HCT116 (cell line): ENCODE data around the gene MSH2. TPM values are rescaled to one million over a fixed set of nuclear protein-coding genes. Genes with fewer than 3 reads are reported as not detected.

Experiments
- ATAC-seq: fragments of 200-7000 bp; cut with Tn5 transposase; 2 replicates; pipeline ENCODE4 v1.9.1; 2020; ENCODE audit warnings: mild to moderate bottlenecking, moderate library complexity
- BruUV-seq: library from RNA; stranded (reverse); fragments of 400-500 nt; replicated peaks from 2 replicates; lab custom pipeline; 2021; lab: Mats Ljungman, UMichigan
- CTCF ChIA-PET: fragments of 300-600 bp; sonication (Branson Sonifier 250); formaldehyde crosslinking; loops from one replicate; lab custom pipeline; 2021; ENCODE audit warnings: antibody characterized with exemption; lab: Charles Lee
- POLR2A ChIA-PET: fragments of 300-600, 350-600 bp; sonication (Branson Sonifier 250); formaldehyde crosslinking; loops from one replicate; lab custom pipeline; 2021; ENCODE audit warnings: antibody characterized with exemption; lab: Charles Lee
- RAD21 ChIA-PET, 2 experiments: fragments of 300-600 bp; sonication (Branson Sonifier 250); formaldehyde crosslinking; loops; one replicate each; lab custom pipeline; 2023; ENCODE audit warnings: low total read pairs in 2 of 2; ENCODE audit not compliant: uncharacterized antibody in 2 of 2, unreplicated experiment in 2 of 2, low non-redundant PET in 1 of 2; lab: Charles Lee
- DNase-seq: peaks from one replicate; pipeline ENCODE4 v3.0.0-alpha.2; 2010; ENCODE audit warnings: low read depth, low spot score
- H2AFZ ChIP-seq: fragments of 200-600 bp; shearing (Covaris generic), sonication (generic); 2 replicates; pipeline ENCODE4 v1.6.1; 2017; ENCODE audit warnings: low read depth, mixed run types, mixed read lengths, antibody characterized with exemption, low read length; ENCODE audit not compliant: poor library complexity, severe bottlenecking
- H3K27ac ChIP-seq: 2 replicates; pipeline ENCODE4 v1.5.1; 2012; ENCODE audit warnings: low read depth, low read length
- H3K27me3 ChIP-seq: fragments of 200-600 bp; sonication (generic); 2 replicates; pipeline ENCODE4 v1.6.1; 2016; ENCODE audit warnings: mixed run types, low read length, mixed read lengths; ENCODE audit not compliant: insufficient read depth
- H3K36me3 ChIP-seq, 2 experiments: fragments of 200-500 bp in 1 of 2; fragments of 200-600 bp in 1 of 2; sonication (Bioruptor generic) in 1 of 2; sonication (generic) in 1 of 2; 2 replicates each; pipeline versions ENCODE4 v1.5.1 to v1.6.1; 2014 to 2016; ENCODE audit warnings: low read length in 2 of 2, inconsistent platforms in 1 of 2, mixed read lengths in 1 of 2, mixed run types in 1 of 2; ENCODE audit not compliant: insufficient read depth in 2 of 2, control insufficient read depth in 1 of 2
- H3K4me1 ChIP-seq, 2 experiments: fragments of 200-600 bp in 1 of 2; sonication (generic) in 1 of 2; 2 replicates each; pipeline versions ENCODE4 v1.5.1 to v1.6.1; 2012 to 2017; ENCODE audit warnings: low read length in 2 of 2, inconsistent platforms in 1 of 2, mild to moderate bottlenecking in 1 of 2, mixed read lengths in 1 of 2, mixed run types in 1 of 2, moderate library complexity in 1 of 2; ENCODE audit not compliant: insufficient read depth in 2 of 2, control insufficient read depth in 1 of 2
- H3K4me2 ChIP-seq: fragments of 200-600 bp; sonication (generic); 2 replicates; pipeline ENCODE4 v1.6.1; 2017; ENCODE audit warnings: mixed run types, low read length, mixed read lengths
- H3K4me3 ChIP-seq, 2 experiments: fragments of 200-600 bp in 1 of 2; sonication (generic) in 1 of 2; replicated peaks in 1 of 2; 2 replicates each; pipeline ENCODE4 v1.5.1; 2011 to 2016; ENCODE audit warnings: low read length in 2 of 2, control low read depth in 1 of 2, low read depth in 1 of 2, mild to moderate bottlenecking in 1 of 2, mixed read lengths in 1 of 2, mixed run types in 1 of 2
- H3K79me2 ChIP-seq: fragments of 200-600 bp; sonication (generic); 2 replicates; pipeline ENCODE4 v1.6.1; 2017; ENCODE audit warnings: mild to moderate bottlenecking, mixed run types, low read length, moderate library complexity, mixed read lengths; ENCODE audit not compliant: insufficient read depth
- H3K9ac ChIP-seq: fragments of 200-600 bp; sonication (generic); 2 replicates; pipeline ENCODE4 v1.6.1; 2016; ENCODE audit warnings: low read length, mixed read lengths
- H3K9me2 ChIP-seq: fragments of 200-600 bp; sonication (generic), shearing (Covaris generic); 2 replicates; pipeline ENCODE4 v1.6.1; 2017; ENCODE audit warnings: mixed run types, mild to moderate bottlenecking, moderate library complexity; ENCODE audit not compliant: insufficient read depth
- H3K9me3 ChIP-seq, 2 experiments: fragments of 200-500 bp in 1 of 2; fragments of 200-600 bp in 1 of 2; sonication (Bioruptor generic) in 1 of 2; sonication (generic) in 1 of 2; 2 replicates each; pipeline ENCODE4 v1.6.1; 2014 to 2017; ENCODE audit warnings: low read length in 2 of 2, mixed read lengths in 2 of 2, inconsistent platforms in 1 of 2, low read depth in 1 of 2, mild to moderate bottlenecking in 1 of 2, mixed run types in 1 of 2, moderate library complexity in 1 of 2; ENCODE audit not compliant: control insufficient read depth in 1 of 2, insufficient read depth in 1 of 2
- H4K20me1 ChIP-seq: fragments of 200-600 bp; sonication (generic), shearing (Covaris generic); 2 replicates; pipeline ENCODE4 v1.6.1; 2017; ENCODE audit warnings: mixed run types, mild to moderate bottlenecking, moderate library complexity; ENCODE audit not compliant: insufficient read depth
- ATF3 ChIP-seq: IDR thresholded peaks from 2 replicates; pipeline ENCODE4 v1.6.1; 2012
- CBX3 ChIP-seq: IDR thresholded peaks from 2 replicates; pipeline ENCODE4 v1.6.1; 2012; ENCODE audit warnings: low read depth
- CEBPB ChIP-seq: IDR thresholded peaks from 2 replicates; pipeline ENCODE4 v1.6.1; 2012; ENCODE audit warnings: low read depth
- CTCF ChIP-seq, 3 experiments: fragments of 200-600 bp in 1 of 3; sonication (generic) in 1 of 3; IDR thresholded peaks in 2 of 3; conservative IDR thresholded peaks in 1 of 3; 2 replicates each; pipeline ENCODE4 v1.5.1; 2012 to 2017; ENCODE audit warnings: low read depth in 2 of 3, low read length in 2 of 3, antibody characterized with exemption in 1 of 3, borderline replicate concordance in 1 of 3, control low read depth in 1 of 3, mild to moderate bottlenecking in 1 of 3, mixed read lengths in 1 of 3, mixed run types in 1 of 3, moderate library complexity in 1 of 3; ENCODE audit not compliant: insufficient read depth in 1 of 3
- EGR1 ChIP-seq: IDR thresholded peaks from 2 replicates; pipeline ENCODE4 v1.6.1; 2012; ENCODE audit warnings: low read depth
- ELF1 ChIP-seq: IDR thresholded peaks from 2 replicates; pipeline ENCODE4 v1.6.1; 2012; ENCODE audit warnings: low read depth, borderline replicate concordance
- FOSL1 ChIP-seq: IDR thresholded peaks from 2 replicates; pipeline ENCODE4 v1.6.1; 2012; ENCODE audit warnings: low read depth
- JUND ChIP-seq: IDR thresholded peaks from 2 replicates; pipeline ENCODE4 v1.6.1; 2012
- MAX ChIP-seq: IDR thresholded peaks from 2 replicates; pipeline ENCODE4 v1.6.1; 2012
- POLR2A ChIP-seq: IDR thresholded peaks from 2 replicates; pipeline ENCODE4 v1.7.0; 2011; ENCODE audit warnings: borderline replicate concordance; ENCODE audit not compliant: insufficient read depth, insufficient read length; ENCODE audit errors: extremely low read depth
- POLR2AphosphoS5 ChIP-seq: IDR thresholded peaks from 2 replicates; pipeline ENCODE4 v1.6.1; 2011; ENCODE audit warnings: mild to moderate bottlenecking, low read depth, low read length, moderate library complexity
- RAD21 ChIP-seq: IDR thresholded peaks from 2 replicates; pipeline ENCODE4 v1.6.1; 2012; ENCODE audit warnings: low read depth, mild to moderate bottlenecking
- REST ChIP-seq: IDR thresholded peaks from 2 replicates; pipeline ENCODE4 v1.6.1; 2012; ENCODE audit warnings: low read depth
- SIN3A ChIP-seq: IDR thresholded peaks from 2 replicates; pipeline ENCODE4 v1.6.1; 2012; ENCODE audit warnings: low read depth
- SP1 ChIP-seq: IDR thresholded peaks from 2 replicates; pipeline ENCODE4 v1.6.1; 2012; ENCODE audit warnings: low read depth
- SRF ChIP-seq: IDR thresholded peaks from 2 replicates; pipeline ENCODE4 v1.6.1; 2012; ENCODE audit warnings: low read depth
- TCF7L2 ChIP-seq: IDR thresholded peaks from 2 replicates; pipeline ENCODE4 v1.7.0; 2011; ENCODE audit warnings: borderline replicate concordance, inconsistent platforms; ENCODE audit not compliant: insufficient read depth, insufficient read length; ENCODE audit errors: extremely low read depth
- ZBTB33 ChIP-seq: IDR thresholded peaks from 2 replicates; pipeline ENCODE4 v1.6.1; 2011; ENCODE audit warnings: mild to moderate bottlenecking, low read length, moderate library complexity; ENCODE audit not compliant: insufficient replicate concordance; ENCODE audit errors: extremely low read depth
- ZNF274 ChIP-seq: fragments of 200-500 bp; sonication (Bioruptor generic); IDR thresholded peaks from 2 replicates; pipeline ENCODE4 v1.6.1; 2014; ENCODE audit warnings: mild to moderate bottlenecking, low read depth, low read length, inconsistent platforms
- intact Hi-C: fragments of 100-400 bp; cut with micrococcal nuclease; formaldehyde crosslinking; loops from 2 replicates; pipeline ENCODE4 v1.10.0; 2022
- total RNA-seq: library from RNA; stranded (reverse); gene quantifications from one replicate; pipeline ENCODE4 v1.2.1, GENCODE V29; 2021; ENCODE audit not compliant: unreplicated experiment

The MSH2 gene
- total RNA-seq, 1 experiment from 2014 or later = 54.9 TPM

- Histone ChIP-seq H3K79me2 (no peaks in the 10 kb centered on the region), H3K9me3 (peaks cover 4 to 5% of the 10 kb centered on the region in 2 experiments; a peak in 2 of 4 replicates), H3K4me1 (peaks cover 12 to 13% of the 10 kb centered on the region in 2 experiments), H3K9ac (no peak overlapping the region), H4K20me1 (no peaks in the 10 kb centered on the region), H3K4me3 (no peak overlapping the region), H3K4me2 (no peak overlapping the region), H3K27me3 (no peaks in the 10 kb centered on the region)
- ATAC-seq = no peak
- no peak for DNase-seq
- ChIA-PET CTCF (no interaction called here), POLR2A (no interaction called here)
- BruUV-seq = no TSS peak
- intact Hi-C loops = no loop called here
- TF ChIP-seq CTCF (IDR thresholded peaks at IDR 0.05 in 2 of 3, conservative IDR thresholded peaks at IDR 0.05 in 1 of 3; ENCODE audit: borderline replicate concordance in 1 of 3, insufficient read depth in 1 of 3, low read depth in 2 of 3, low read length in 2 of 3) = no peak
- no peak for TF ChIP-seq POLR2A
- no peak for TF ChIP-seq ELF1
- TF ChIP-seq POLR2AphosphoS5 = no peak
- no peak for TF ChIP-seq RAD21
- TF ChIP-seq FOSL1 = no peak
- TF ChIP-seq CEBPB = no peak
- no peak for TF ChIP-seq ATF3
- no peak for TF ChIP-seq EGR1
- no peak for TF ChIP-seq SRF
- TF ChIP-seq SIN3A = no peak
- no peak for TF ChIP-seq REST
- TF ChIP-seq MAX = no peak
- TF ChIP-seq TCF7L2 = no peak
- no peak for TF ChIP-seq SP1
- no peak for TF ChIP-seq JUND
- TF ChIP-seq CBX3 = no peak
- no peak for TF ChIP-seq ZBTB33
- no peak for TF ChIP-seq ZNF274
- TF ChIP-seq, all 23 proteins: peak for 0
- Histone ChIP-seq H3K9me2 (no peaks in the 10 kb centered on the region), H3K36me3 (no peaks in the 10 kb centered on the region), H2AFZ (no peak overlapping the region), H3K27ac (no peak overlapping the region)
- RAD21 ChIA-PET = no interaction called here
These were observed 91.5 kb downstream of the MSH2 start for GRCh38 chr2:47494267-47495130.
